Subcutaneous abdominal adipose tissue (tissue), 5 donors: ENCODE results near the gene SHROOM2.

Experiments used
- H3K27ac ChIP-seq: one replicate; pipeline ENCODE4 v1.7.0; 2013; ENCODE audit warnings: low read depth, mild to moderate bottlenecking, inconsistent platforms, low read length, moderate library complexity
- H3K27me3 ChIP-seq, 5 donors: one replicate each; pipeline ENCODE4 v1.7.0; 2013; ENCODE audit warnings: low read length in 5 of 5, inconsistent platforms in 1 of 5; ENCODE audit not compliant: control insufficient read depth in 5 of 5, insufficient read depth in 4 of 5
- H3K36me3 ChIP-seq, 5 donors: one replicate each; pipeline ENCODE4 v1.7.0; 2013; ENCODE audit warnings: low read length in 5 of 5; ENCODE audit not compliant: control insufficient read depth in 5 of 5, insufficient read depth in 5 of 5
- H3K4me1 ChIP-seq, 5 donors: one replicate each; pipeline ENCODE4 v1.7.0; 2013; ENCODE audit warnings: low read length in 5 of 5, mild to moderate bottlenecking in 3 of 5, moderate library complexity in 1 of 5; ENCODE audit not compliant: control insufficient read depth in 5 of 5, insufficient read depth in 5 of 5
- H3K4me3 ChIP-seq, 5 donors: one replicate each; pipeline ENCODE4 v1.7.0; 2013; ENCODE audit warnings: low read length in 5 of 5, low read depth in 1 of 5
- H3K9ac ChIP-seq, 5 donors: one replicate each; pipeline ENCODE4 v1.7.0; 2013; ENCODE audit warnings: low read length in 5 of 5, mild to moderate bottlenecking in 4 of 5, moderate library complexity in 3 of 5
- H3K9me3 ChIP-seq, 5 donors: one replicate each; pipeline ENCODE4 v1.7.0; 2013; ENCODE audit warnings: low read length in 5 of 5; ENCODE audit not compliant: control insufficient read depth in 5 of 5
- donor health status: healthy.
- donor health status: healthy.
- donor health status: healthy.
- donor health status: healthy.
- donor health status: healthy.

SHROOM2 gene

DNA sequence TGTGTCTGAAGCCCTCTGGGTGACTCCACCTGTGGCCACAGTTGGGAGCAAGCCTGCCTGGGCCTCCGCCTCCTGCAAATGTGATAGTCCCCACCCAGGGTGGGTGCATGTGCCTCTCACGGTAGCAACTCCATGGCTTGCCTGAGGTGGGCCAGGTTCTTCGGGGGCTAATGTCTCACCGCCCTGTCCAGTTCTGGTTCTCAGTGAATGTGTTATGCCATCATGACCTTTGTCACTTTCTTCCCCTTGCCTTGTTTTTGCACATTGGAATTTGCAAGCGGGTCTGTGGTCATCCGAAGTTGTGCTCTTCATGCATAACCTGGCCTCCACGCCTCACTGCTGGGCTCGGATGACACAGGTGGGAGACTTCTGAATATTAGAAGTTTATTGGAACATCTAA, 39.7 kb downstream of the SHROOM2 start:
- Histone ChIP-seq H3K4me1 (peaks cover 0 to 4% (median 0%) of the 10 kb centered on the region in 5 donors), H3K27ac (no peak overlapping the region), H3K4me3 (no peak overlapping the region)

GRCh38 chrX:9829308-9830267, 43.4 kb downstream of the SHROOM2 start:
- H3K36me3 ChIP-seq = no peaks in the 10 kb centered on the region
- no peak overlapping the region for H3K9ac ChIP-seq
- peaks cover 0 to 10% (median 0%) of the 10 kb centered on the region in 5 donors for H3K4me1 ChIP-seq
- peaks cover 0 to 25% (median 15%) of the 10 kb centered on the region in 5 donors for H3K27me3 ChIP-seq
- no peak overlapping the region for H3K27ac ChIP-seq
- no peak overlapping the region for H3K4me3 ChIP-seq
- H3K9me3 ChIP-seq = peaks cover 0 to 18% (median 0%) of the 10 kb centered on the region in 5 donors

More for the DNA sequence above, 39.7 kb downstream of the SHROOM2 start:
- no peak overlapping the region for H3K9ac ChIP-seq
- no peaks in the 10 kb centered on the region for H3K36me3 ChIP-seq
- H3K9me3 ChIP-seq = peaks cover 0 to 2% (median 0%) of the 10 kb centered on the region in 5 donors
- H3K27me3 ChIP-seq = peaks cover 0 to 24% (median 10%) of the 10 kb centered on the region in 5 donors

- Histone ChIP-seq H3K9ac (no peak overlapping the region), H3K4me1 (peaks cover 0 to 10% (median 0%) of the 10 kb centered on the region in 5 donors), H3K4me3 (peak overlapping the region in 3 of 5 donors; percentile 20 to 25 (median 21)), H3K9me3 (peaks cover 0 to 18% (median 0%) of the 10 kb centered on the region in 5 donors), H3K27ac (no peak overlapping the region), H3K27me3 (peaks cover 0 to 24% (median 16%) of the 10 kb centered on the region in 5 donors), H3K36me3 (no peaks in the 10 kb centered on the region)
Observed at GRCh38 chrX:9832811-9833210, 46.6 kb downstream of the SHROOM2 start.

DNA sequence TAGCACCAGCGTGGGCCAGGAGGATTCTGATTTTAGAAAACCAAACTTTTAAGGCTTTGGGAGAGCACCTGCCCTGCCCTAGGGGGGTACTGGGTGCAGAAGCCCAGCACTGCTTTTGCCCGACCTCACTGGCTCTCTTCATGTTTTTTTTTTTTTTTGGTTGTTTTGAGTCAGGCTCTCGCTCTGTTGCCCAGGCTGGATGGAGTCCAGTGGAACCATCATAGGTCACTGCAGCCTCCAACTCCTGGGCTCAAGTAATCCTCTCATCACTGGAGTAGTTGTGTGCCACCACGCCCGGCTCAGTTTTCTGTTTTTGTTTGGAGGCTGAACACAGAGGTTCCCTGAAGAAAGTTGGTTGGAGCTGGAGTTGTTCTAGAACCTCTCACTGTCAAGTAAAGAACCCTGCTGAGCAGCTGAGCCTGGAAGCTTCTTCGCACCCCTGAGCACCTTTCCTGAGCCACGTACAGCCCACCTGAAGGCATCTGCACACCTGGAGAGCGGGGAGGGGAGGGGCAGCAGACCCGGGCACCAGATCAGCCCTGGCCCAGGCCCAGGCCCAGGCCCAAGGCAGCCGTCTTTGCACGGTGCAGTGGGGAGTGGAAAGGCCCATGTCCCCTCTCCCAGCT, 49.5 kb downstream of the SHROOM2 start:
- Histone ChIP-seq H3K27me3 (peaks cover 6 to 35% (median 16%) of the 10 kb centered on the region in 5 donors), H3K4me3 (no peak overlapping the region), H3K9ac (no peak overlapping the region), H3K36me3 (no peaks in the 10 kb centered on the region), H3K4me1 (peaks cover 0 to 10% (median 0%) of the 10 kb centered on the region in 5 donors), H3K27ac (no peak overlapping the region), H3K9me3 (peaks cover 0 to 18% (median 0%) of the 10 kb centered on the region in 5 donors)

DNA sequence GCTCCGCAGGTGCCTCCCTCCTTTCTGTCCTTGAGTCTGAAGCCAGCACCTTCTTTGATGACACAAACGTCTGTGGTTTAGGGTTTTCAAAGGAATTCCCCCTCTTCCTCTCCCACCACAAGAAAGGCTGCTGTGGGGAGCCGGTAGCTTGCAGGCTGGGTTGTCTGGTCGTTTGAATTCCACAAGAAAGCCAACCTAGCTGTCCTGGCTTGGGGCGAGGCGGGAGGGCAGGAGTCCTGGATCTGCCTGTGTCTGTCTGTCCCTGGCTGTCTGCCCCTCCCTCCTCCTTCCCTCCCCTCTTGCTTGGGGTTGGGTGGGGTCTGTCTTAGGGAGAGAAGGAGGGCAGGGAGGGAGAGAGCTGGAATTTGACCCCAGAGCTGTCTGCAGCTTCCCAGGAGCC, 56.3 kb downstream of the SHROOM2 start:
- Histone ChIP-seq H3K9me3 (peaks cover 0 to 3% (median 0%) of the 10 kb centered on the region in 5 donors), H3K27ac (no peak overlapping the region)

GRCh38 chrX:9844936-9845577, 58.8 kb downstream of the SHROOM2 start:
- H3K9ac ChIP-seq = no peak overlapping the region
- no peaks in the 10 kb centered on the region for H3K36me3 ChIP-seq
- no peak overlapping the region for H3K4me3 ChIP-seq
- H3K27me3 ChIP-seq = peaks cover 8 to 19% (median 10%) of the 10 kb centered on the region in 5 donors
- H3K9me3 ChIP-seq = peaks cover 0 to 3% (median 0%) of the 10 kb centered on the region in 5 donors
- no peak overlapping the region for H3K27ac ChIP-seq
- no peaks in the 10 kb centered on the region for H3K4me1 ChIP-seq

More for the DNA sequence above, 56.3 kb downstream of the SHROOM2 start:
- Histone ChIP-seq H3K4me1 (no peaks in the 10 kb centered on the region), H3K36me3 (no peaks in the 10 kb centered on the region), H3K4me3 (no peak overlapping the region), H3K27me3 (peaks cover 4 to 26% (median 10%) of the 10 kb centered on the region in 5 donors), H3K9ac (no peak overlapping the region)

- H3K36me3 ChIP-seq = no peaks in the 10 kb centered on the region
- peaks cover 6 to 19% (median 13%) of the 10 kb centered on the region in 5 donors for H3K27me3 ChIP-seq
- H3K9ac ChIP-seq = no peak overlapping the region
- no peak overlapping the region for H3K4me3 ChIP-seq
- H3K4me1 ChIP-seq = no peaks in the 10 kb centered on the region
- H3K9me3 ChIP-seq = peaks cover 0 to 3% (median 0%) of the 10 kb centered on the region in 5 donors
- H3K27ac ChIP-seq = no peak overlapping the region
Observed at GRCh38 chrX:9845578-9845952, 59.3 kb downstream of the SHROOM2 start.

- Histone ChIP-seq H3K9ac (no peak overlapping the region), H3K27ac (no peak overlapping the region), H3K9me3 (peaks cover 0 to 3% (median 0%) of the 10 kb centered on the region in 5 donors), H3K4me1 (no peaks in the 10 kb centered on the region), H3K36me3 (no peaks in the 10 kb centered on the region), H3K4me3 (no peak overlapping the region), H3K27me3 (peaks cover 9 to 19% (median 13%) of the 10 kb centered on the region in 5 donors)
Observed at GRCh38 chrX:9846631-9847030, 60.4 kb downstream of the SHROOM2 start.

GRCh38 chrX:9847071-9847470, 60.8 kb downstream of the SHROOM2 start:
- Histone ChIP-seq H3K27ac (no peak overlapping the region), H3K4me3 (no peak overlapping the region), H3K27me3 (peaks cover 9 to 19% (median 13%) of the 10 kb centered on the region in 5 donors), H3K9ac (no peak overlapping the region), H3K9me3 (peaks cover 0 to 3% (median 0%) of the 10 kb centered on the region in 5 donors), H3K36me3 (no peaks in the 10 kb centered on the region), H3K4me1 (no peaks in the 10 kb centered on the region)
